SK-N-MC (cell line): Measurements from ENCODE around the gene ALOX5.
A peak's percentile ranks its signal among the peaks of the same experiment; 100 is the strongest.

Experiments used
- DNase-seq: peaks from one replicate; pipeline ENCODE4 v3.0.0-alpha.2; 2011; ENCODE audit warnings: low read depth, low spot score
- H3K27ac ChIP-seq: fragments of 200-600 bp; sonication (generic); 2 replicates; pipeline ENCODE4 v1.5.1; 2016; ENCODE audit warnings: mixed run types
- H3K36me3 ChIP-seq: fragments of 200-600 bp; sonication (generic); 2 replicates; pipeline ENCODE4 v1.6.1; 2017; ENCODE audit warnings: antibody characterized with exemption, low read length, mixed read lengths; ENCODE audit not compliant: insufficient read depth
- H3K4me3 ChIP-seq: fragments of 200-600 bp; sonication (generic); 2 replicates; pipeline ENCODE4 v1.5.1; 2016
- H3K9ac ChIP-seq: fragments of 200-600 bp; sonication (generic); 2 replicates; pipeline ENCODE4 v1.8.0; 2017; ENCODE audit warnings: mixed run types, mixed read lengths; ENCODE audit not compliant: insufficient read length
- H3K9me3 ChIP-seq: fragments of 200-600 bp; sonication (generic); 2 replicates; pipeline ENCODE4 v1.6.1; 2017; ENCODE audit warnings: low read depth, mild to moderate bottlenecking, antibody characterized with exemption, low read length, moderate library complexity, mixed read lengths
- EZH2 ChIP-seq: fragments of 200-600 bp; sonication (generic); IDR thresholded peaks from one replicate; pipeline ENCODE4 v1.6.1; 2017; ENCODE audit warnings: antibody characterized with exemption
- FOXP2 ChIP-seq: optimal IDR thresholded peaks from 2 replicates; pipeline ENCODE3; 2011; ENCODE audit warnings: mild to moderate bottlenecking, moderate library complexity; ENCODE audit not compliant: insufficient read depth; ENCODE audit errors: extremely low read length, control extremely low read depth
- POLR2AphosphoS5 ChIP-seq: IDR thresholded peaks from 2 replicates; pipeline ENCODE4 v1.6.1; 2012; ENCODE audit warnings: mild to moderate bottlenecking, low read depth, low read length, borderline replicate concordance

ALOX5 gene

DNA sequence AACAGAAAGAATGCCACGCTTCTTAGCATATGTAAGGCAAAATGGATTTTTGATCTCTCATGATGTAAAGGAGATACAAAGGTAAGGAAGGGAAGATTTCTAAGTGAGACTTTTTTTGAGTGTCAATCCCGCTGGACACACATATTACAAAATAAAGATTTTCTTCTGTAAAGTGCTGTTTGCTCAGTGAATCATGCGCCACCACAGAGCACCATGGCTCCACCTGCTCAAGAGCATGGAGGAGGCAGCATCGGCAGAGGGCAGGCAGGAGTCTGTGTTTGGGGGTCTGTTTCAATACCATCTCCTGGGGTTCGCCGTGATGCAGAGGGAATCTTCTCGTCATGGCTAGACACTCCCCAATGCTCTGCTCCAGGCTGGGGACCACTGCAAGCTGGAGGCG lies 83.5 kb downstream of the ALOX5 start:
- H3K9me3 ChIP-seq: no peaks in the 10 kb centered on the region
- H3K27ac ChIP-seq: no peak overlapping the region
- TF ChIP-seq EZH2 (no peak), POLR2AphosphoS5 (no peak), FOXP2 (no peak)
- H3K36me3 ChIP-seq: no peaks in the 10 kb centered on the region
- H3K9ac ChIP-seq: no peak overlapping the region
- DNase-seq: no peak
- H3K4me3 ChIP-seq: no peak overlapping the region

DNA sequence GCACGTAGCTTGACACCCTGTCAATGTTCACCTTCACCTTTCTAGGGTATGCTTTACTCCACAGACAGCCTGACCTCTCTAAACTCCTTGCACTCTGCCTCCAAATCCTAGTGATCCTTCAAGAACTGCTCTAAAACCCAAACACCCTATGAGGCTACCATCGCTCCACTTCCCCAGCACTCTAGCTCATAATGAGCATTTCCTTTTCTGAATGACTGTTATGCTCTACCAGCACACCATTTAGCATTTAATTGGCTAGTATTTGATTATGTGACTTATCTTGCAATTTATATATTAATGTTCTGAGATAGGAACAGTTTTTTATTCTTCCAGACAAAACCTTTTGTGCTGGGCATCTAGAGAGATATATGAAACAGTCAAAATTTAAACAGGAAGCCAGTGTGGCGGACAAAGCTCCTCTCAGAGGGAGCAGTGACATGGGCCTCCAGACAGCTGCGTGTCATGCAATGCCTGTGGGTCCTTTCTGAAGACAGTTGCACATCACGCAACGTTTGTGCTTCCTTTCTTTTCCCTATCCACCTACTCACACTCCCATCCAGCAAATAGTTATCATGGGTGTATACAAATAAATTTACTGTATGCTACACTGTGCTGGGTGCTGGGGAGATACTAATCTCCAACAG lies 86.3 kb downstream of the ALOX5 start:
- H3K27ac ChIP-seq: no peak overlapping the region
- no peak overlapping the region for H3K9ac ChIP-seq
- no peaks in the 10 kb centered on the region for H3K9me3 ChIP-seq
- no peak for DNase-seq
- H3K4me3 ChIP-seq: no peak overlapping the region
- no peaks in the 10 kb centered on the region for H3K36me3 ChIP-seq
- TF ChIP-seq EZH2: no peak
- TF ChIP-seq FOXP2: no peak
- no peak for TF ChIP-seq POLR2AphosphoS5

DNA sequence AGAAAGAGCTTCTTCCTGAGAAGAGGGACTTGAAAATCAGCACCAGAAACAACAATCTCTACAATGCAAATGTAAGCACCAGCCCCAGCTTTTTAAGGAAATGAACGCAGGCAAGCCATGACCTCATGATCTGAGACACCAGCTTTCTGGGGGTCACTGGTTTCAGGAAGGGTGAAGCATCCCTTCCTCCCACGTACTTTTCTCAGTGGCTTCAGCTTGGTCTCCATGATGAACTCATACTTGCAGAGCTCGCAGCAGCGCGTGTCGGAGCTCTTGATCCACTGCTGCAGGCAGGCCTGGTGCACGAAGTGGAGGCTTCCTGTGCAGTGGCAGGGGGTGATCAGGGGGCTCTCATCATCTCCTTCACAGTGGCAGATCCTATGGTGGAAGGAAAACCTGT lies 87.0 kb downstream of the ALOX5 start:
- H3K9ac ChIP-seq: no peak overlapping the region
- DNase-seq: no peak

DNA sequence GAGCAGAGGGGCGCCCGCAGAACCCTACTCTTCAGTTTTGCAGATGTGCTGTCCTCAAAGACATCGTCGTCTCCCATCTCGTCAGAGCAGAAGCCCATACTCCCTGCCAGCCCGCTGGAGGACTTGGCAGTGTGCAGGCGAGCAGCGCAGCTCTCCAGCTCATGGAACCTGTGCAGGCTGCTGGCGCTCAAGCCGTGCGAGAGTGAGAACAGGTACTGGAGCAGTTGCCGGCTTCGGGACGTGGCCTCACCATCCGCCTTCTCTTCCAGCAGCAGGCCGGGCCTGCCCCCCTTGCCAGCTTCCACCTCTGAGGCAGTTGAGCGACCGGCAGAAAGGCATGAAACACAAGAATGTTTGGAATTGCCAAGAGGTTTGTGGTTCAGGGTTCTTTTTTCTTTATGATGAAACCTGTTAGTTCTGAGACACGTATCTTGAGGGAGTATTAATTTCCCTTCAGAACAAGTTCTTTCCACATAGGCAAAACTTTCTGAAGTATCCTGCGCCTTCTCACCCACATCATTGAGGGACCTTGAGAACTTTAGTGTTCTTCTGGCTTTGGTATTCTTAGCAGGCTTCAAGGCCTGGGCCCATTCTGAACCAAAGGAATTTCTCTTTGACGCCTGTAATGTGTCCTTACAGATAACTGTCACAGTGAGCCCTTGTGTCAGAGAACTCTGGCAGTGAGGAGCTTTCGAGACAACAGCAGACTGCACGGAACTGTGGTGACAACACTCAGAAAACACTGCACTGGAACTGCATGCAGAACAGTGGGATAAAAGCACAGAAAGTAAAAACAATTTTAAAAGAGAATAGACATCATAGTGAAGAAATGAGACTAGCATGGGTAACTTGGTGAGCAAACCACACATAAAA lies 89.5 kb downstream of the ALOX5 start:
- no peaks in the 10 kb centered on the region for H3K9me3 ChIP-seq
- no peak overlapping the region for H3K9ac ChIP-seq
- no peak for DNase-seq
- H3K27ac ChIP-seq: no peak overlapping the region
- H3K4me3 ChIP-seq: no peak overlapping the region
- TF ChIP-seq FOXP2 (no peak), POLR2AphosphoS5 (no peak), EZH2 (no peak)
- H3K36me3 ChIP-seq: no peaks in the 10 kb centered on the region

More for the DNA sequence above, 87.0 kb downstream of the ALOX5 start:
- Histone ChIP-seq H3K4me3 (no peak overlapping the region), H3K36me3 (no peaks in the 10 kb centered on the region), H3K9me3 (no peaks in the 10 kb centered on the region), H3K27ac (no peak overlapping the region)
- TF ChIP-seq POLR2AphosphoS5: no peak
- TF ChIP-seq EZH2: no peak
- no peak for TF ChIP-seq FOXP2

DNA sequence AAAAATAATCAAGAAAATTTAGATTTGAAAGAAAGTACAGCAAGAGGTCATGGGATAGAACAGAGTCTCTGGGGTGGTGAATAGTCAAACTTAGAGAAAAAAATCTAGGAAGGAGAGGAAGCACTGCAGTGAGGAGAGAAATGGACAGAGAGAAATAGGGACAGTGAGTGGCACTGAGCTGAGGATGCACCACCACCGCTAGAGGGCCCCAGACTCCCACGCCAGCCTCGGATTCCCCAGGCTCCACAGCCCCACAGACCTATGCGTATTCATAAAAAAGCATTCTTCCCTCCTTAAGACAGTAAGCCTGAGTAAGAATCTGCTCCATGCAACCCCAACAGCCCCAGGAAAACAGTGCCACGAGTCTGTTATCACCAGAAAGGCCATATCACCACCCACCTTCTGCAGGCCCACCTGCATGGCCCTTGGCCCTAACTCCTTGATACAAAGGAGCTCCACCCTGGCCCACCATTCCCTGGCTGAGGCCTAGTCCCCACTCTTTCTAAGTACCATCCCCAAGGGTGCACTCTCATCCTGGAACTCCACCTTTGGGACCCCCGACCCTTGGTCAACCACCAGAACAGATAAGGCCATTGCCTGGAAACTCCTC lies 91.0 kb downstream of the ALOX5 start:
- Histone ChIP-seq H3K27ac (no peak overlapping the region), H3K36me3 (no peaks in the 10 kb centered on the region), H3K9me3 (no peaks in the 10 kb centered on the region), H3K9ac (no peak overlapping the region), H3K4me3 (no peak overlapping the region)
- DNase-seq: peak; percentile 1
- TF ChIP-seq POLR2AphosphoS5: no peak
- TF ChIP-seq EZH2: no peak
- TF ChIP-seq FOXP2: no peak

DNA sequence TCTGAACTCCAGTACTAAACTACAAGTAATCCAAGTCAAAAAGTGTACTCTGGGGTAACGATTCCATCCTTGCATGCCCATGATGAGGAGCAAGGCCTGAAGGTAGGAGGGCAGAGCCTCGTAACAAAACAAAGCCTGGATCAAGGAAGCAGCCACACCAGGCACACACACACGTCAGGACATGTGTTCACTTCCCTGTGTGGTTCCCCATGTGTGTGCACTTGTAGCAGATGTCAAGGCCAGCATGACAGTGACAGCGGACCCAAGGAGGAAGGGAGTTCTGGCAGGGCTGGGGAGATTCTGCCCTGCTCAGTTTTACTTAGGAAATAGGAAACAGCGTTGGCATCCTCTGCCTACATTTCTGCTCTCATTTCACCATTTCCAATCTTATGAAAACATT lies 92.8 kb downstream of the ALOX5 start:
- Histone ChIP-seq H3K36me3 (no peaks in the 10 kb centered on the region), H3K9ac (no peak overlapping the region), H3K4me3 (no peak overlapping the region), H3K9me3 (no peaks in the 10 kb centered on the region), H3K27ac (no peak overlapping the region)
- no peak for DNase-seq
- TF ChIP-seq POLR2AphosphoS5 (no peak), FOXP2 (no peak), EZH2 (no peak)

- Histone ChIP-seq H3K9me3 (no peaks in the 10 kb centered on the region), H3K36me3 (no peaks in the 10 kb centered on the region), H3K27ac (no peak overlapping the region), H3K4me3 (no peak overlapping the region), H3K9ac (no peak overlapping the region)
- DNase-seq: no peak
- TF ChIP-seq EZH2: no peak
- TF ChIP-seq POLR2AphosphoS5: no peak
- no peak for TF ChIP-seq FOXP2
These were observed 94.1 kb downstream of the ALOX5 start for GRCh38 chr10:45468079-45468478.

GRCh38 chr10:45470098-45471012 lies 96.3 kb downstream of the ALOX5 start:
- DNase-seq: no peak
- no peak for TF ChIP-seq EZH2
- no peak for TF ChIP-seq FOXP2
- TF ChIP-seq POLR2AphosphoS5: no peak
- H3K9me3 ChIP-seq: no peaks in the 10 kb centered on the region
- no peak overlapping the region for H3K4me3 ChIP-seq
- H3K27ac ChIP-seq: no peak overlapping the region
- no peak overlapping the region for H3K9ac ChIP-seq
- no peaks in the 10 kb centered on the region for H3K36me3 ChIP-seq

- Histone ChIP-seq H3K4me3 (no peak overlapping the region), H3K27ac (no peak overlapping the region), H3K9me3 (no peaks in the 10 kb centered on the region), H3K9ac (no peak overlapping the region), H3K36me3 (no peaks in the 10 kb centered on the region)
- no peak for TF ChIP-seq POLR2AphosphoS5
- TF ChIP-seq EZH2: no peak
- TF ChIP-seq FOXP2: no peak
- no peak for DNase-seq
These were observed 97.0 kb downstream of the ALOX5 start for GRCh38 chr10:45471059-45471458.
